HEK293 (cell line): ENCODE measurements around the gene THAP11.

Source experiments
- GLIS1 ChIP-seq: fragments of 450-650 bp; formaldehyde crosslinking; IDR thresholded peaks from 2 replicates; pipeline ENCODE4 v1.5.1; 2016; ENCODE audit warnings: missing biosample characterization, missing genetic modification characterization
- KLF10 ChIP-seq: fragments of 450-650 bp; IDR thresholded peaks from 2 replicates; pipeline ENCODE4 v1.5.1; 2018; ENCODE audit warnings: missing biosample characterization, mild to moderate bottlenecking, missing genetic modification characterization
- OSR2 ChIP-seq: fragments of 450-650 bp; formaldehyde crosslinking; IDR thresholded peaks from 2 replicates; pipeline ENCODE4 v1.5.1; 2016; ENCODE audit warnings: missing biosample characterization, missing genetic modification characterization
- WT1 ChIP-seq: fragments of 450-650 bp; formaldehyde crosslinking; IDR thresholded peaks from 2 replicates; pipeline ENCODE4 v1.5.1; 2016; ENCODE audit warnings: missing biosample characterization, missing genetic modification characterization
- ZBTB1 ChIP-seq: fragments of 450-650 bp; formaldehyde crosslinking; IDR thresholded peaks from 2 replicates; pipeline ENCODE4 v1.5.1; 2016; ENCODE audit warnings: missing biosample characterization, missing genetic modification characterization
- ZBTB44 ChIP-seq: fragments of 450-650 bp; IDR thresholded peaks from 2 replicates; pipeline ENCODE4 v1.5.1; 2018; ENCODE audit warnings: missing biosample characterization, mild to moderate bottlenecking, missing genetic modification characterization
- ZBTB7A ChIP-seq: fragments of 450-650 bp; formaldehyde crosslinking; IDR thresholded peaks from 2 replicates; pipeline ENCODE4 v1.5.1; 2016; ENCODE audit warnings: low read depth, missing biosample characterization, missing genetic modification characterization
- ZEB2 ChIP-seq: fragments of 450-650 bp; formaldehyde crosslinking; IDR thresholded peaks from 2 replicates; pipeline ENCODE4 v1.5.1; 2016; ENCODE audit warnings: missing biosample characterization, missing genetic modification characterization
- ZFHX2 ChIP-seq: fragments of 450-650 bp; formaldehyde crosslinking; conservative IDR thresholded peaks from 2 replicates; pipeline ENCODE4 v1.5.1; 2016; ENCODE audit warnings: missing biosample characterization, missing genetic modification characterization
- ZNF114 ChIP-seq: fragments of 450-650 bp; formaldehyde crosslinking; IDR thresholded peaks from 2 replicates; pipeline ENCODE4 v1.5.0; 2017; ENCODE audit warnings: missing biosample characterization, missing genetic modification characterization
- ZNF157 ChIP-seq: fragments of 450-650 bp; formaldehyde crosslinking; IDR thresholded peaks from 2 replicates; pipeline ENCODE4 v1.5.1; 2016; ENCODE audit warnings: missing biosample characterization, missing genetic modification characterization
- ZNF16 ChIP-seq: fragments of 450-650 bp; formaldehyde crosslinking; IDR thresholded peaks from 2 replicates; pipeline ENCODE4 v1.5.1; 2016; ENCODE audit warnings: low read depth, missing biosample characterization, missing genetic modification characterization
- ZNF221 ChIP-seq: fragments of 450-650 bp; formaldehyde crosslinking; IDR thresholded peaks from 2 replicates; pipeline ENCODE4 v1.5.1; 2017; ENCODE audit warnings: missing biosample characterization, missing genetic modification characterization, borderline replicate concordance
- ZNF311 ChIP-seq: fragments of 450-650 bp; formaldehyde crosslinking; IDR thresholded peaks from 2 replicates; pipeline ENCODE4 v1.5.1; 2017; ENCODE audit warnings: missing biosample characterization, missing genetic modification characterization, borderline replicate concordance
- ZNF354C ChIP-seq: fragments of 450-650 bp; formaldehyde crosslinking; IDR thresholded peaks from 2 replicates; pipeline ENCODE4 v1.5.1; 2016; ENCODE audit warnings: missing biosample characterization, missing genetic modification characterization, low read depth, borderline replicate concordance
- ZNF391 ChIP-seq: fragments of 450-650 bp; formaldehyde crosslinking; IDR thresholded peaks from 2 replicates; pipeline ENCODE4 v1.5.1; 2016; ENCODE audit warnings: low read depth, missing biosample characterization, missing genetic modification characterization, borderline replicate concordance
- ZNF394 ChIP-seq: fragments of 450-650 bp; formaldehyde crosslinking; IDR thresholded peaks from 2 replicates; pipeline ENCODE4 v1.5.1; 2016; ENCODE audit warnings: missing biosample characterization, missing genetic modification characterization, mild to moderate bottlenecking, moderate library complexity, borderline replicate concordance
- ZNF473 ChIP-seq: fragments of 450-650 bp; formaldehyde crosslinking; IDR thresholded peaks from 2 replicates; pipeline ENCODE4 v1.5.1; 2017; ENCODE audit warnings: missing biosample characterization, missing genetic modification characterization
- ZNF677 ChIP-seq: fragments of 450-650 bp; IDR thresholded peaks from 2 replicates; pipeline ENCODE4 v1.5.0; 2018; ENCODE audit warnings: missing biosample characterization, mild to moderate bottlenecking, missing genetic modification characterization, moderate library complexity
- ZNF776 ChIP-seq: fragments of 450-650 bp; formaldehyde crosslinking; IDR thresholded peaks from 2 replicates; pipeline ENCODE4 v1.5.0; 2017; ENCODE audit warnings: missing biosample characterization, missing genetic modification characterization, borderline replicate concordance
- TF ChIP-seq, protein P1 (sequence below): fragments of 450-650 bp; formaldehyde crosslinking; conservative IDR thresholded peaks from 2 replicates; pipeline ENCODE4 v1.5.1; 2016; ENCODE audit warnings: low read depth, missing biosample characterization, missing genetic modification characterization
- TF ChIP-seq, protein P2 (sequence below): fragments of 450-650 bp; formaldehyde crosslinking; IDR thresholded peaks from 2 replicates; pipeline ENCODE4 v1.5.1; 2016; ENCODE audit warnings: missing biosample characterization, missing genetic modification characterization, borderline replicate concordance
- TF ChIP-seq, protein P3 (sequence below): fragments of 450-650 bp; formaldehyde crosslinking; IDR thresholded peaks from 2 replicates; pipeline ENCODE4 v1.5.1; 2016; ENCODE audit warnings: missing biosample characterization, missing genetic modification characterization
- TF ChIP-seq, protein P4 (sequence below): IDR thresholded peaks from 2 replicates; pipeline ENCODE4 v1.6.1; 2011; ENCODE audit warnings: mild to moderate bottlenecking, low read depth, low read length, borderline replicate concordance
- TF ChIP-seq, protein P5 (sequence below): fragments of 450-650 bp; formaldehyde crosslinking; IDR thresholded peaks from 2 replicates; pipeline ENCODE4 v1.5.1; 2016; ENCODE audit warnings: missing biosample characterization, missing genetic modification characterization

The THAP11 gene

DNA sequence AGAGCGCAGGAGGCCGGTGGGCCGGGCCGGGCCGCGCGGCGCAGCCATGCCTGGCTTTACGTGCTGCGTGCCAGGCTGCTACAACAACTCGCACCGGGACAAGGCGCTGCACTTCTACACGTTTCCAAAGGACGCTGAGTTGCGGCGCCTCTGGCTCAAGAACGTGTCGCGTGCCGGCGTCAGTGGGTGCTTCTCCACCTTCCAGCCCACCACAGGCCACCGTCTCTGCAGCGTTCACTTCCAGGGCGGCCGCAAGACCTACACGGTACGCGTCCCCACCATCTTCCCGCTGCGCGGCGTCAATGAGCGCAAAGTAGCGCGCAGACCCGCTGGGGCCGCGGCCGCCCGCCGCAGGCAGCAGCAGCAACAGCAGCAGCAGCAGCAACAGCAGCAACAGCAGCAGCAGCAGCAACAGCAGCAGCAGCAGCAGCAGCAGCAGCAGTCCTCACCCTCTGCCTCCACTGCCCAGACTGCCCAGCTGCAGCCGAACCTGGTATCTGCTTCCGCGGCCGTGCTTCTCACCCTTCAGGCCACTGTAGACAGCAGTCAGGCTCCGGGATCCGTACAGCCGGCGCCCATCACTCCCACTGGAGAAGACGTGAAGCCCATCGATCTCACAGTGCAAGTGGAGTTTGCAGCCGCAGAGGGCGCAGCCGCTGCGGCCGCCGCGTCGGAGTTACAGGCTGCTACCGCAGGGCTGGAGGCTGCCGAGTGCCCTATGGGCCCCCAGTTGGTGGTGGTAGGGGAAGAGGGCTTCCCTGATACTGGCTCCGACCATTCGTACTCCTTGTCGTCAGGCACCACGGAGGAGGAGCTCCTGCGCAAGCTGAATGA lies 606 bp downstream of the THAP11 start (continued):
- TF ChIP-seq, protein P1, sequence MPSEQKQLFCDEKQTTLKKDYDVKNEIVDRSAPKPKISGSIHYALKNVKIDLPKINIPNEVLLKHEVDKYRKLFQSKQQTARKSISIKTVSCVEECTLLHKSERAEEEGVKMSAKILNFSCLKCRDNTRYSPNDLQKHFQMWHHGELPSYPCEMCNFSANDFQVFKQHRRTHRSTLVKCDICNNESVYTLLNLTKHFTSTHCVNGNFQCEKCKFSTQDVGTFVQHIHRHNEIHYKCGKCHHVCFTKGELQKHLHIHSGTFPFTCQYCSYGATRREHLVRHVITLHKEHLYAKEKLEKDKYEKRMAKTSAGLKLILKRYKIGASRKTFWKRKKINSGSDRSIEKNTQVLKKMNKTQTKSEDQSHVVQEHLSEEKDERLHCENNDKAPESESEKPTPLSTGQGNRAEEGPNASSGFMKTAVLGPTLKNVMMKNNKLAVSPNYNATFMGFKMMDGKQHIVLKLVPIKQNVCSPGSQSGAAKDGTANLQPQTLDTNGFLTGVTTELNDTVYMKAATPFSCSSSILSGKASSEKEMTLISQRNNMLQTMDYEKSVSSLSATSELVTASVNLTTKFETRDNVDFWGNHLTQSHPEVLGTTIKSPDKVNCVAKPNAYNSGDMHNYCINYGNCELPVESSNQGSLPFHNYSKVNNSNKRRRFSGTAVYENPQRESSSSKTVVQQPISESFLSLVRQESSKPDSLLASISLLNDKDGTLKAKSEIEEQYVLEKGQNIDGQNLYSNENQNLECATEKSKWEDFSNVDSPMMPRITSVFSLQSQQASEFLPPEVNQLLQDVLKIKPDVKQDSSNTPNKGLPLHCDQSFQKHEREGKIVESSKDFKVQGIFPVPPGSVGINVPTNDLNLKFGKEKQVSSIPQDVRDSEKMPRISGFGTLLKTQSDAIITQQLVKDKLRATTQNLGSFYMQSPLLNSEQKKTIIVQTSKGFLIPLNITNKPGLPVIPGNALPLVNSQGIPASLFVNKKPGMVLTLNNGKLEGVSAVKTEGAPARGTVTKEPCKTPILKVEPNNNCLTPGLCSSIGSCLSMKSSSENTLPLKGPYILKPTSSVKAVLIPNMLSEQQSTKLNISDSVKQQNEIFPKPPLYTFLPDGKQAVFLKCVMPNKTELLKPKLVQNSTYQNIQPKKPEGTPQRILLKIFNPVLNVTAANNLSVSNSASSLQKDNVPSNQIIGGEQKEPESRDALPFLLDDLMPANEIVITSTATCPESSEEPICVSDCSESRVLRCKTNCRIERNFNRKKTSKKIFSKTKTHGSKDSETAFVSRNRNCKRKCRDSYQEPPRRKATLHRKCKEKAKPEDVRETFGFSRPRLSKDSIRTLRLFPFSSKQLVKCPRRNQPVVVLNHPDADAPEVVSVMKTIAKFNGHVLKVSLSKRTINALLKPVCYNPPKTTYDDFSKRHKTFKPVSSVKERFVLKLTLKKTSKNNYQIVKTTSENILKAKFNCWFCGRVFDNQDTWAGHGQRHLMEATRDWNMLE (tag by site-specific recombination) = no peak
- TF ChIP-seq ZBTB44 (tag by site-specific recombination) = peak; percentile 97
- TF ChIP-seq ZBTB1 (tag by site-specific recombination) = no peak
- TF ChIP-seq OSR2 (tag by site-specific recombination) = peak; percentile 82
- TF ChIP-seq, protein P2, sequence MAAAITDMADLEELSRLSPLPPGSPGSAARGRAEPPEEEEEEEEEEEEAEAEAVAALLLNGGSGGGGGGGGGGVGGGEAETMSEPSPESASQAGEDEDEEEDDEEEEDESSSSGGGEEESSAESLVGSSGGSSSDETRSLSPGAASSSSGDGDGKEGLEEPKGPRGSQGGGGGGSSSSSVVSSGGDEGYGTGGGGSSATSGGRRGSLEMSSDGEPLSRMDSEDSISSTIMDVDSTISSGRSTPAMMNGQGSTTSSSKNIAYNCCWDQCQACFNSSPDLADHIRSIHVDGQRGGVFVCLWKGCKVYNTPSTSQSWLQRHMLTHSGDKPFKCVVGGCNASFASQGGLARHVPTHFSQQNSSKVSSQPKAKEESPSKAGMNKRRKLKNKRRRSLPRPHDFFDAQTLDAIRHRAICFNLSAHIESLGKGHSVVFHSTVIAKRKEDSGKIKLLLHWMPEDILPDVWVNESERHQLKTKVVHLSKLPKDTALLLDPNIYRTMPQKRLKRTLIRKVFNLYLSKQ = no peak
- TF ChIP-seq ZNF221 = no peak
- TF ChIP-seq ZEB2 = no peak; the same call in 1 of the 2 replicates
- no peak for TF ChIP-seq ZNF157 (tag by site-specific recombination)
- TF ChIP-seq ZNF391 (tag by site-specific recombination) = no peak
- no peak for TF ChIP-seq ZNF311
- TF ChIP-seq ZFHX2 = no peak
- no peak for TF ChIP-seq WT1 (tag by site-specific recombination)
- TF ChIP-seq ZNF114 (tag by site-specific recombination) = no peak
- no peak for TF ChIP-seq ZBTB7A (tag by site-specific recombination)
- no peak for TF ChIP-seq ZNF473 (tag by site-specific recombination)
- no peak for TF ChIP-seq ZNF354C
- TF ChIP-seq, protein P3, sequence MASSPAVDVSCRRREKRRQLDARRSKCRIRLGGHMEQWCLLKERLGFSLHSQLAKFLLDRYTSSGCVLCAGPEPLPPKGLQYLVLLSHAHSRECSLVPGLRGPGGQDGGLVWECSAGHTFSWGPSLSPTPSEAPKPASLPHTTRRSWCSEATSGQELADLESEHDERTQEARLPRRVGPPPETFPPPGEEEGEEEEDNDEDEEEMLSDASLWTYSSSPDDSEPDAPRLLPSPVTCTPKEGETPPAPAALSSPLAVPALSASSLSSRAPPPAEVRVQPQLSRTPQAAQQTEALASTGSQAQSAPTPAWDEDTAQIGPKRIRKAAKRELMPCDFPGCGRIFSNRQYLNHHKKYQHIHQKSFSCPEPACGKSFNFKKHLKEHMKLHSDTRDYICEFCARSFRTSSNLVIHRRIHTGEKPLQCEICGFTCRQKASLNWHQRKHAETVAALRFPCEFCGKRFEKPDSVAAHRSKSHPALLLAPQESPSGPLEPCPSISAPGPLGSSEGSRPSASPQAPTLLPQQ (tag by site-specific recombination) = no peak
- no peak for TF ChIP-seq ZNF677
- TF ChIP-seq, protein P4, sequence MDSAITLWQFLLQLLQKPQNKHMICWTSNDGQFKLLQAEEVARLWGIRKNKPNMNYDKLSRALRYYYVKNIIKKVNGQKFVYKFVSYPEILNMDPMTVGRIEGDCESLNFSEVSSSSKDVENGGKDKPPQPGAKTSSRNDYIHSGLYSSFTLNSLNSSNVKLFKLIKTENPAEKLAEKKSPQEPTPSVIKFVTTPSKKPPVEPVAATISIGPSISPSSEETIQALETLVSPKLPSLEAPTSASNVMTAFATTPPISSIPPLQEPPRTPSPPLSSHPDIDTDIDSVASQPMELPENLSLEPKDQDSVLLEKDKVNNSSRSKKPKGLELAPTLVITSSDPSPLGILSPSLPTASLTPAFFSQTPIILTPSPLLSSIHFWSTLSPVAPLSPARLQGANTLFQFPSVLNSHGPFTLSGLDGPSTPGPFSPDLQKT = no peak
- no peak for TF ChIP-seq KLF10 (tag by site-specific recombination)
- no peak for TF ChIP-seq ZNF776
- TF ChIP-seq GLIS1 = no peak
- no peak for TF ChIP-seq ZNF394 (tag by site-specific recombination)
- TF ChIP-seq ZNF16 (tag by site-specific recombination) = no peak
- TF ChIP-seq, protein P5, sequence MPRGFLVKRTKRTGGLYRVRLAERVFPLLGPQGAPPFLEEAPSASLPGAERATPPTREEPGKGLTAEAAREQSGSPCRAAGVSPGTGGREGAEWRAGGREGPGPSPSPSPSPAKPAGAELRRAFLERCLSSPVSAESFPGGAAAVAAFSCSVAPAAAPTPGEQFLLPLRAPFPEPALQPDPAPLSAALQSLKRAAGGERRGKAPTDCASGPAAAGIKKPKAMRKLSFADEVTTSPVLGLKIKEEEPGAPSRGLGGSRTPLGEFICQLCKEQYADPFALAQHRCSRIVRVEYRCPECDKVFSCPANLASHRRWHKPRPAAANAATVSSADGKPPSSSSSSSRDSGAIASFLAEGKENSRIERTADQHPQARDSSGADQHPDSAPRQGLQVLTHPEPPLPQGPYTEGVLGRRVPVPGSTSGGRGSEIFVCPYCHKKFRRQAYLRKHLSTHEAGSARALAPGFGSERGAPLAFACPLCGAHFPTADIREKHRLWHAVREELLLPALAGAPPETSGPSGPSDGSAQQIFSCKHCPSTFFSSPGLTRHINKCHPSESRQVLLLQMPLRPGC (tag by site-specific recombination) = no peak
